GM23338 (cell line): ENCODE data around the gene PAK1IP1.

Experiments used
- EZH2 ChIP-seq: fragments of 200-600 bp; sonication (generic); IDR thresholded peaks from one replicate; pipeline ENCODE4 v1.8.0; 2017; ENCODE audit warnings: antibody characterized with exemption, mild to moderate bottlenecking, low read depth; ENCODE audit not compliant: unreplicated experiment
- EZH2phosphoT487 ChIP-seq: fragments of 200-600 bp; sonication (generic); IDR thresholded peaks from one replicate; pipeline ENCODE4 v1.8.1; 2018; ENCODE audit warnings: antibody characterized with exemption; ENCODE audit not compliant: unreplicated experiment
- TF ChIP-seq, protein P1 (sequence below), 2 experiments: fragments of 200-600 bp in 1 of 2; sonication (generic) in 1 of 2; conservative IDR thresholded peaks; 2 replicates each; pipeline versions ENCODE4 v1.5.1 to v1.6.1; 2016 to 2017; ENCODE audit warnings: antibody characterized with exemption in 2 of 2, low read depth in 2 of 2, mild to moderate bottlenecking in 2 of 2, moderate library complexity in 1 of 2
- TF ChIP-seq, protein P2 (sequence below): IDR thresholded peaks from one replicate; pipeline ENCODE4 v1.6.1; 2018; ENCODE audit warnings: antibody characterized with exemption; ENCODE audit not compliant: unreplicated experiment

DNA sequence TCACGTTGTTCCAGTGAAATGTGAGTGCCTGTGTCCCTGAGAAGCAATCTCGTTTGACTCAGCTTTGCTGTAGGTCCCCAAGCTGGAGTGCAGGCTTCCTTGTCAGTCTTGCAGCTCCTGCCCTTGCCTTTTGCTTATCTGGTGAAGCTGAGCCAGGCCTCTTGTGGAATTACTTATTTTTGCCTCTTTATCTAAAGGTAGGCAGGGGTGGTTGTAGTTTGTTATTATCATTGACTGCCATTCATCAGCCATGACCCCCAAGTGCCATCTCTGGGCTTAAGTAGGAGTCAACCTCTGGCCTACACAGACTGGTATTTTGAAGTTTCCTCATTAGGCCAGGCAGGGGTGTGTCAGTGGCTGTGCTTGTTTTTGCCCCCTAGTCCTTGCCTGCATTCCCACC is 55.0 kb downstream of the PAK1IP1 start:
- TF ChIP-seq, protein P1, sequence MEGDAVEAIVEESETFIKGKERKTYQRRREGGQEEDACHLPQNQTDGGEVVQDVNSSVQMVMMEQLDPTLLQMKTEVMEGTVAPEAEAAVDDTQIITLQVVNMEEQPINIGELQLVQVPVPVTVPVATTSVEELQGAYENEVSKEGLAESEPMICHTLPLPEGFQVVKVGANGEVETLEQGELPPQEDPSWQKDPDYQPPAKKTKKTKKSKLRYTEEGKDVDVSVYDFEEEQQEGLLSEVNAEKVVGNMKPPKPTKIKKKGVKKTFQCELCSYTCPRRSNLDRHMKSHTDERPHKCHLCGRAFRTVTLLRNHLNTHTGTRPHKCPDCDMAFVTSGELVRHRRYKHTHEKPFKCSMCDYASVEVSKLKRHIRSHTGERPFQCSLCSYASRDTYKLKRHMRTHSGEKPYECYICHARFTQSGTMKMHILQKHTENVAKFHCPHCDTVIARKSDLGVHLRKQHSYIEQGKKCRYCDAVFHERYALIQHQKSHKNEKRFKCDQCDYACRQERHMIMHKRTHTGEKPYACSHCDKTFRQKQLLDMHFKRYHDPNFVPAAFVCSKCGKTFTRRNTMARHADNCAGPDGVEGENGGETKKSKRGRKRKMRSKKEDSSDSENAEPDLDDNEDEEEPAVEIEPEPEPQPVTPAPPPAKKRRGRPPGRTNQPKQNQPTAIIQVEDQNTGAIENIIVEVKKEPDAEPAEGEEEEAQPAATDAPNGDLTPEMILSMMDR (conservative IDR thresholded peaks at IDR 0.05; ENCODE audit: low read depth in 2 of 2): no peak
- TF ChIP-seq EZH2phosphoT487 (no peak), EZH2 (no peak)
- TF ChIP-seq, protein P2, sequence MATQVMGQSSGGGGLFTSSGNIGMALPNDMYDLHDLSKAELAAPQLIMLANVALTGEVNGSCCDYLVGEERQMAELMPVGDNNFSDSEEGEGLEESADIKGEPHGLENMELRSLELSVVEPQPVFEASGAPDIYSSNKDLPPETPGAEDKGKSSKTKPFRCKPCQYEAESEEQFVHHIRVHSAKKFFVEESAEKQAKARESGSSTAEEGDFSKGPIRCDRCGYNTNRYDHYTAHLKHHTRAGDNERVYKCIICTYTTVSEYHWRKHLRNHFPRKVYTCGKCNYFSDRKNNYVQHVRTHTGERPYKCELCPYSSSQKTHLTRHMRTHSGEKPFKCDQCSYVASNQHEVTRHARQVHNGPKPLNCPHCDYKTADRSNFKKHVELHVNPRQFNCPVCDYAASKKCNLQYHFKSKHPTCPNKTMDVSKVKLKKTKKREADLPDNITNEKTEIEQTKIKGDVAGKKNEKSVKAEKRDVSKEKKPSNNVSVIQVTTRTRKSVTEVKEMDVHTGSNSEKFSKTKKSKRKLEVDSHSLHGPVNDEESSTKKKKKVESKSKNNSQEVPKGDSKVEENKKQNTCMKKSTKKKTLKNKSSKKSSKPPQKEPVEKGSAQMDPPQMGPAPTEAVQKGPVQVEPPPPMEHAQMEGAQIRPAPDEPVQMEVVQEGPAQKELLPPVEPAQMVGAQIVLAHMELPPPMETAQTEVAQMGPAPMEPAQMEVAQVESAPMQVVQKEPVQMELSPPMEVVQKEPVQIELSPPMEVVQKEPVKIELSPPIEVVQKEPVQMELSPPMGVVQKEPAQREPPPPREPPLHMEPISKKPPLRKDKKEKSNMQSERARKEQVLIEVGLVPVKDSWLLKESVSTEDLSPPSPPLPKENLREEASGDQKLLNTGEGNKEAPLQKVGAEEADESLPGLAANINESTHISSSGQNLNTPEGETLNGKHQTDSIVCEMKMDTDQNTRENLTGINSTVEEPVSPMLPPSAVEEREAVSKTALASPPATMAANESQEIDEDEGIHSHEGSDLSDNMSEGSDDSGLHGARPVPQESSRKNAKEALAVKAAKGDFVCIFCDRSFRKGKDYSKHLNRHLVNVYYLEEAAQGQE: no peak
